NCI-H2227 treated with DMSO at 0.1 percent for 48 hours (cell line): ENCODE results near the gene TACR2.
"Not testable (repeated sequence)": the region's sequence is repeated elsewhere in the genome, so short reads cannot be mapped to it uniquely, and the experiment has no call there.

Experiments used
- DNase-seq: peaks from one replicate; lab custom pipeline; 2025; lab: John Stamatoyannopoulos, UW

Gene TACR2

DNA sequence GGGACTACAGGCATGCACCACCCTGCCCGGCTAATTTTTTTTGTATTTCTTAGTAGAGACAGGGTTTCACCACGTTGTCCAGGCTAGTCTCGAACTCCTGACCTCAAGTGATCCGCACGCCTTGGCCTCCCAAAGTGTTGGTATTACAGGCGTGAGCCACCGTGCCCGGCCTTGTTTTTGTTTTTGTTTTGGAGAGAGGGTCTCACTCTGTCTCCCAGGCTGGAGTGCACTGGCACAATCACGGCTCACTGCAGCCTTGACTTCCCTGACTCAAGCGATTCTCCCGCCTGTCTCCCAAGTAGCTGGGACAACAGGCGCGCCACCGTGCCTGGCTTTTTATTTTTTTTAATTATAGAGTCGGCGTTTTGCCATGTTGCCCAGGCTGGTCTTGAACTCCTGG lies 33.7 kb upstream of the TACR2 start:
- DNase-seq: not testable (repeated sequence)

DNA sequence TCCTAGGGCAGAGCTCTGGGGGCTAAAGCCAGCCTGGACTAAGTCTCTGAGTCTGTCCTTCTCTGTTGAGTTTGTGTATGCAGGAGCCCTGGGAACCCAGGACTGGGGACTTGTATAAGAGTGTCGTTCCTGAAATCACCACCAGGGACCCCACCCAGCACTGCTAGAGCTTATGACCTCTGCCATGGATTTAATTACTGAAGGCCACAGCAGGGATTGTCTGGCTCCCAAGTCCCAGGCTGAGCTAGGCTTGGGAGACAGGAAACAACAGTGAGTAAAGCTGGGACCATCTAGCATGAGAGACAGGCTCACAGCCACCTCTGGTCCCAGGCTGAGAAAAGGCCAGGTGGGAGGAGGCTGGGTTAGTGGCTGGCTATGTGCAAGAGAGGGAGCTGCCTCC lies 33.1 kb upstream of the TACR2 start:
- no peak for DNase-seq

DNA sequence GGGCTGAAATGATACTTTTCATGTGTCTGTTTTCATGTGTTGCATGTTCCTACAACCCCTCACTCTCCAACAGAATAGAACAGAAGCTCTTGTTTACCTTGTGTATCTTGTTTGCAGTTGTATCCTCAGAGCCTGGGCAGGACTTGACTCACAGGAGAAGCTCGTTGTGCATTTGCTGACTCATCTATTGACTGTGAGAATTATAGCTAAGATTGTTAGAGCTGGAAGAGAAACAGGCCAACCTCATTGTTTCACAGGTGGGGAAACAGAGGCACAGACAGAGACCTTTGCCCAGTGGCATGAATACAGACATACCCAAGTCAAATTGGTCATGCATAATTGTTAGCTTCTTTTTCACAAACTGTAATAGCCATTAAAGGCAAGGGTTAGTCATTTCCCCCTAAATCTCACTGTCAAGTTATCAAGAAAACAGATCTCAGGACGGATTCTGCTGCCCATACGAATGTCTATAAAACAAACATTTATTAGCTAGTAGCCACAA lies 30.0 kb upstream of the TACR2 start:
- DNase-seq: no peak

DNA sequence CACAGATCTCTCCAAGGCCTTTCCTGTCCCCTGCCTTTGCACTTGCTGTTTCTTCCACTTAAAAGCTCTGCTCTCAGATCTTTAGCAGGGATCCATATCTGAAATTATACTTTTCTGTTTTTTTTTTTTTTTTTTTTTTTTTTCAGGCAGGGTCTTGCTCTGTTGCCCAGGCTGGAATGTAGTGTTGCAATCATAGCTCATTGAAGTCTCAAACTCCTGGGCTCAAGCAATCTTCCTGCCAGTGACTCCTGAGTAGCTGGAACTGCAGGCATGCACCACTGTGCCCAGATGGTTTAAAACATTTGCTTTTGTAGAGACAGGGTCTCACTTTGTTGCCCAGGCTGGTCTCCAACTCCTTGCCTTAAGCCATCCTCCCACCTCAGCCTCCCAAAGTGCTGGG lies 29.5 kb upstream of the TACR2 start:
- DNase-seq: no peak

DNA sequence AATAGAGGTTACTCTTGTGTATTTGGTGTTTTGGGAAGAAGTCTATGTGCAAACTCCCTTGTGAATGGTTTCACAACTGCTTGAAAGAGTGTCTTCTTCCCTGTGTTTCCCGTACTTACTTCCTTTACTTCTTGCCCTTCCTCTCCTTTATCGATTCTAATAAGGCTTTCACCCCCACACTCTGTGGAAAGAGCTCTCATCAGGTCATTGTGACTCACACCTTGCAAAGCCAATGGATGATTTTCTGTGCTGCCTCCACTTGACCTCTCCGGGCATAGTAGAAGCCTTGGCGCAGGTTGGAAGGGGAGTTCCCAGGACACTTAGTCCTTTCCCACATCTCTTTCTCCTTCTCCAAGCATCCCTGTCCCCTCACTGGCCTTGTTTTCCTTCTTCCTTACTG lies 28.3 kb upstream of the TACR2 start:
- DNase-seq: no peak

DNA sequence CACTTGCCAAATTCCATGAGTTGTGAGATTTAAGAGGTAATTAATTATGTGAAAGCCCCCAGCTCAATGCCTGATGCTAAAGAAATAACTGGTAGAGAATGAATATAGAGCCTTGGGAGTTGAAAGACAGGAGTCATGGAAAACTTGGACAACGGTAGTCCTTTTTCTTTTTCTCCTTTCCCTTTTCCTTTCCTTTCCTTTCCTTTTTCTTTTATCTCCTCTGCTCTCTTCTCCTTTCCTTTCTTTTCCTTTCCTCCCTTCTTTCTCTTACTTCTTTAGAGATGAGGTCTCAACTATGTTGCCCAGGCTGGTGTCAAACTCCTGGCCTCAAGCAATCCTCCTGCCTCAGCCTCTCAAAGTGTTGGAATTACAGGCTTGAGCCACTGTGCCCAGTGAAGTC lies 26.6 kb upstream of the TACR2 start:
- no peak for DNase-seq

DNA sequence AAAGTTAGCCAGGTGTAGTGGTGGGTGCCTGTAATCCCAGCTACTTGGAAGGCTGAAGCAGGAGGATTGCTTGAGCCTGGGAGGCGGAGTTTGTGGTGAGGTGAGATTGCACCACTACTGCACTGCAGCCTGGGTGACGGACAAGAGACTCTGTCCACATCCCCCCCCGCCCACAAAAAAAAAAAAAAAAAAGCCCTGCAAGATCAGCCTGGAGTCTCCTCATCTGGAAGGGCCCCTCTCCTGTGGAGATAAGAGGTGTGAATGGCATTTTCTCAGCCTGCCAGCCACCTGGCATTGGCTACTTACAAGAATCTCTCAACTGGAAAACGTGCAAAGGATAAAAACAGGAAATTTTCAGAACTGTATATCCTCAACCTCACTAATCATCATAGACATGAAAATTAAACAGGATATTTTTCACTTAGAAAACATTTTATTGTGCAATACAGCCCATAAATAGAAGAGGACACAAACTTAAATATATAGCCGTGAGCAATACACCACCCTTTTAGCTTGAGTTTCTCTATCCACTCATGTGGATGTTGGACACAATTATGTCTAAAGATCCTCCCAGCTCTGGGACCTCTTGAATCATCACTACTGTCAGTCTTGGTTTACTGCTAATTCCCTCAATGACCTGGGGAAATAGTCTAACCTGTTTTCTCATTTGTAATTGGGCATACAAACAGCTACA lies 23.2 kb upstream of the TACR2 start:
- no peak for DNase-seq

DNA sequence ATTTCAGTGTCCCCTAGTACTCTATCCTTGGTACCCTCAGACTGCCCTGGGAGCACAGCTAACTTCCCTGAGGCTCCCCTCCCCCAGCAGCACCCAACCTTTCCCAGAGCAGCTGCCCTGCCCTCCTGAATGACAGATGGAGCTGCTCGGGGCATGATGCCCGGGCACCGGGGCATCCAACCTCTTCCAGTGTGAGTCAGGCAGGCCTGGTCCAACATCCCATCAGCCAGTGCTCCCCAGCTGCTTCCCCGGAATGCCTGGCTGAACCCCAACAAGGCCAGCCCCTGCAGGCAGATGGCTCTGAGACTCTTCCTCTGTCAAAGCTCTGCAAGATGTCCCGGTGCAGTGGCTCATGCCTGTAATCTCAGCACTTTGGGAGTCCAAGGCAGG lies 22.6 kb upstream of the TACR2 start:
- DNase-seq: no peak

DNA sequence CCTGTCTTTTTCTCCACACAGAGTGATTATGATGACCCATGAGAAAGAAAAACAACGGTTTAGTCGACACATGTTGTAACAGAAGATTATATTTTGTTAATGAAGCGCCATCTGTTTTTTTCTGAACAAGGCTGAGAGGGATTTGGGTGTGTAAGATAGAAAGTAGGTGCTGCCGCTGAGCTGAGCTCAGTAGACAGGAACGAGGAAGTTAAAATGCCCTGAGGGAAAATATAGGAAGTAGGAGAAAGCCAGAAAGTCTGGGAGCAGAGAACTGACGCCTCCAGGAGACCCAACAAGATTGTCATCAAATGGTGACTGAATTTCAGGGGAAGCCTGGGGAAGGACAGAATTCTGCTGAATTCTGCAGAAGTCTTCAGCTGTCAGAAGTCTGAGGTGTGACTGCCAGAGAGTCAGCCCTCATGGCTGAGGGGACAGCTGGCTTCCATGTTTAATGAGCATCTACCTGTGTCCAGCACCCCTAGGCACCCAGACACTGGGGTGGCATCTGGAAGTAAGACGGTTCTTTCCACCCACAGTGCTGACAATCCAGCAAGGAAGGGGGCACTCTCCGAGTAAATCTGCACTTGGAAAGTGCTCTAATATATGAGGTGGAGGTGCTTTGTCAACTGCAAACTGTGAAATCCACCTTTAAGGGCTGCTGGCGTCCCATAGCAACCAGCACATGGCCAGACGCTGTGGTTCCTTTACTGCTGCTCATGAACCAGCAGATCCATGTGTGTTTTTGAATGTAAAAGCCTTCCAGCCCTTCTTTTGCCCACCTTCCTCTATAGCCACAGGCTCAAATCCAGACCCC lies 22.0 kb upstream of the TACR2 start:
- no peak for DNase-seq

DNA sequence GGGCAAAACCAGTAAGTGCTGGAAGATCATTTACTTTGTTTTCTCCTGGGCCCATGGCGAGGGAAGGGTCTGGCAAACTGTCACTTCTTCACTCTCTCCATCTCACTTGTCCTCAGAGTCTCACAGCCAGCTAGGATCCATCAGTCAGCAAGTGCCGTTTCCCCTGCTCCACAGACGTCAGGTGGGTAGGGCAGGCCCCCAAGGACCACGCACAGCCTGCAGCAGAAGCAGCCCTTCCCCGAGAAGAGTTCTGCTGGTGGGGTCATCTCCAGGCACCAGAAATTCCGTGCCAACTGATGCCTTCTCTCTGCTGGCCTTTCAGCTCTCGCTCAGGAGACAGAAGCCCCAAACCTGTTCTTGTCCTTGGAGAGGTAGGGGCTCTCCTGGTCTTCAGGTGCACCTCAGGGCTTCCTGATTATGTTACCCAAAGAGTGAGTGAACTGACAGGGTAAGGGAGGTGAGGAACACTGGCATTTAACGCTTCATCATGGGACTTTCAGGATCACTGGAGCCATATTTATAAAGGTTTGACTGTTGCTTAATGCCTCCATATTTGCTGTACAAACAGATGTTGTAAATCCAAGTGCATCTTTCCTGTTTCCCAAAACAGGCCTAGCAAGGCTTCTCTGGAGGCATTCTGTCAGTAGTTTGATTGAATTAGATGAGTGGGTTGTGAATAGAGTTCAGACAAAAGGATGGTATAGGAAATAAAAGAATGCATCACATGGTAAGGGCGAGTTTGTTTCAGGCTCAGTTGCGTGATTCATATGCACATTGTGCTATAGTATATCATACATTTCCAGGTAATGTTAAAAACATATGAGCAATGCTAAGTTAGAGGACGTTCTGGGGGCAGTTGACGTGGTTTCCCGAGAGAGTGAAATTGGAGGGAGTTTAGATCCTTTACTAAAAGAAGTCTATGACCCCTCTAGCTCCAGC lies 20.9 kb upstream of the TACR2 start:
- no peak for DNase-seq

DNA sequence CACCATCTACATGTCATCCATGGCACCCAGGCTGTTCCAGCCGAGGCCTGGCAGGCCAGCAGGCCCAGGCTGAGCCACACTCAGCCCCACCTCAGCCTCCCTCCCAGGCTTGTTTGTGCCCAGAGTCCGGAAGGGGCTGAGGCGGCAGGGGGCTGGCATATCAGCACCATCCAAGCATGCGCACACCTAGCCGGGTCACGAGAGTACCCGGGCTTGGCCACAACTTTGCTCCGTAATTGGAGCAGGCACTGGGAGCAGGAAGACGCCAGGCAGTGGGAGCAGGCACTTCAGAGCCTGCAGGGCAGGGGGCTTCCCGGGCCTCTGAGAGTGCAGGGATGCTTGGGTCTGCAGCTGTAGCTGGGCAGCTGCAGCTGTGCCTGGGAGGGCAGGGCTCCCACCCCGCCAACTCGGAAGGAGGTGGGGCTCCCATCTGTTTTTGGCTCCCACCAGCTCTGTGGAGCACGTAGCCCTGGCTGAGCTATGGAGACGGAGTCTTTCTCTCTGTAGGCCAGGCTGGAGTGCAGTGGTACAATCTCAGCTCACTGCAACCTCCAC lies 19.3 kb upstream of the TACR2 start:
- no peak for DNase-seq

DNA sequence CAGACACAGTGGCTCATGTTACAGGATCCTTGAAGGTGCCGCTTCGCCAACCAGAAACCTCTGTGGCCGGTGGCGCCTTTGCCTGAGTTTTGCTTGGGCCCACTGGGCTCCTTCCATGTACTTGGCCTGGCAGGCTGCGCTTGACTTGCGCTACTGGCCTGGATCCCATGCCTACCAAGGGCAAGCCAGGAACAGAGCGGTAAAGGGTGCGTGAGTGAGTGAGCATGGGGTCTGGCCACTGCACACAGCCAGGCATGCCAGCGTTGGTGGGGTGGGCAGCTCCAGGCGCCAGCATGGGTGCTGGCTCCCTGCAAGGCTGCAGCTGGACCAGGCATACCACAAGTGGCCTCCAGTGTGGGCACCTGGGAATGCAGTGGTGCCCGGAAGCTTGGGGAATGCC lies 18.2 kb upstream of the TACR2 start:
- DNase-seq: no peak

DNA sequence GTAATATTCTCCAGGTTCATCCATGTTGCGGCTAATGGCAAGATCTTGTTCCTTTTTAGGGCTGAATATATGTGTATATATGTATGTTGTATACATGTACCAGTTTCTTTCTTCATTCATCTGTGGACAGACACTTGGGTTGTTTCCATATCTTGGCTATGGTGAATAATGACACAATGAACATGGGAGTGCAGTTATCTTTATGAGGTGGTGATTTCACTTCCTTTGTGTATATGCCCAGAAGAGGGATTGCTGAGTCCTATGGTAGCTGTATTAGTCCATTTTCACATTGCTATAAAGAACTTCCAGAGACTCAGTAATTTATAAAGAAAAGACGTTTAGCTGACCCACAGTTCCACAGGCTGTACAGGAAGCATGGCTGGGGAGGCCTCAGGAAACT lies 17.5 kb upstream of the TACR2 start:
- DNase-seq: no peak

DNA sequence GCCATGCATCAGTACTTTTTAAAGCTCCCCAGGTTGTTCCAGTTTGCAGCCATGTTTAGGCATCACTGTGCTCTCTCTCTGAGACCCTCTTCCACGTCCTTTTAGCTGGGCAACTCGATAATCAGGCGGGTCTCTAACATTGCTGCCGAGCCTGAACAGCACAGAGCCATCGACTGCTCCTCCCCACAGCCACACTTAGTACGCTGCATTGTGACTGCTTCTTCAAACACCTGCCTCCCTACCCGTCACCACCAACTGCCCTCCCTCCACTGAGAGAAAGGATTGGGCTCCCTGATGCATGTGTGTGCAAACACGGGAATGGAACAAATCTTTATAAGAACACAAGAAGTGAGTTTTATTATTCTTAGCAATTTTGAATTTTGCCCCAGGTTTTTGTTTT lies 11.4 kb upstream of the TACR2 start:
- no peak for DNase-seq

DNA sequence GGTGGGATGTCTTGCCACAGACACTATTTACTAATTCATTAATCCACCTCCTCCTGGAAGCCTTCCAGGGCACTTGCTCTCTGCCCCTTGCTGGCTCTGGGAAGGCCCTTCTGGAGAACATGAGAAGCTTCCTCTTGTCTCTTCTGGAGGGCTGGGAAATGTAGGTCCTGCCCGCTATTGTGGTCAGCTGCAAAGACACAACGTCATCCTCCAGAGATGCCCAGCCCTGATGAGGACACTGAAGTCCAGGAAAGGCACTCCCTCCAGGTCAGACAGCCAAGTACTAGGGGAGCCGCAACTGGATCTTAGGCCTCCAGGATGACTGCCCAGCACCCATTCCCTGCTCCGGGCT lies 9.6 kb upstream of the TACR2 start:
- DNase-seq: no peak

DNA sequence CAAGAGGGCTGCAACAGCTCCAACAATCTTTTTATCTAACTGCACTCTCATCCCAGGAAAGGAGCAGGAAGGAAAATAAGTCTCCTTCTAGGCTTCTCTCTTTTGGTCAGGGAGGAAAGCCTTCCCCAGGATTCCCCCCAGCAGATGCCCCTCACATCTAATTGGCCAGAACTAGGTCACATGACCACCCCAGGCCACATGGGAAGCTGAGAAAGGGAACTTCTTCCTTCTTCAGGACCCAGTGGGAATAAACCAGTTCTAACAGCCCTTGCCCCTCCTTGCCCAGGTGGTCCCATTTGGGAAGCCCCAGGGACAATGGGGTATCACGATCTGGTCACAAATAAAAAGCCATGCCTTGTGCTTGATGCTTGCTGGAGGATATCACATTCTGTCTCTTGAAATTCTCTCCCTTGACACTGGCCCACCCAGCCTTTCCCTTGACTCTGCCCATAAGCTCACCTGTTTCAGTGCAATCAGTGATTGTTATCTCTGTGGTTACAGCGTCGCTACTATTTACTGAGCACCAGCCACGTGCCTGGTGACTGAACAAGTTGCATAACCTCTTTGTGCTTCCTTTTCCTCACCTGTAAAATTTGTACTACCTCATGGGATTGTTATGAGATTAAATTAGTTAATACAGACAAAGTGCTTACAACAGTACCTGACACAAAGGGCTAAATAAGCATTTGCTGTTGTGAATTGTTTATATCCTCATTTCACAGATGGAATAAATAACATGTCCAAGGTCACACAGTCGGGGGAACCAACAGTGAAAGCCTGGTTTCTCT lies 9.0 kb upstream of the TACR2 start:
- DNase-seq: no peak

DNA sequence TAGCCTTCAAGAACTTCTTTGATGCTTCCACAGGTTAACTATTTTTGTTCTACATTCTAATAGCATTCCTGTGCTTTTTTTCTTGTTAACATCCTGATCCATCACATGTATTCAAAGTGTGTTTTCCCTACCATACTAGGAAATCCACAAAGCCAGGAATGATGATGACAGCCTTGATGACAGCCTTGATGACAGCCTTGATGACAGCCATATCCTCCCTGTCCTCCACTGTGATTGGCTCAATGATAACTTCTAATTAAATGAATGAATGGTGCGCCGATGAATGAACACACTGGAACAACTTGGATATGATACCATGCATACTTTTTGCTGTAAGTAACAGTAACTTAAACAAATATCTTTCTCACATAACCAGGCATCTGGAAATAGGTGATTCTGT lies 8.3 kb upstream of the TACR2 start:
- no peak for DNase-seq

DNA sequence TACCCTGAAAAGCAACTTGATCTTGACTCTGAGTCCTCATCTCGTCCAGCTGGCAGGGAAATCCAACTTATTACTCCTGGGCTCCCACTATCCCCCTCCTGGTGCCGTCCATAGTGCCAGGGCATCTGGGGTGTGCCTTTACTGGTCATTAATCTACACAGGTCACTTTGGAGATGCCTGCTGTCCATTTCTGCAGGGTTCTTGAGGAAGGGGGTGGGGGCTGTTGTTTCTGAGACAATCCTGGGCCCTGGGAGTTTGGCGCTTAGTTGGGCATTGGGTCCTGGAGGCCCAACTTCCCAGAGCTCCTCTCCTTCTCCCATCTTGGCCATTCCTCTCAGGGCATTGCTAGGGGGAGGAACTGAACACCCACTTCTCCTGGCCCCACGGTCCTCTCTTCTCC lies 6.0 kb upstream of the TACR2 start:
- DNase-seq: no peak

DNA sequence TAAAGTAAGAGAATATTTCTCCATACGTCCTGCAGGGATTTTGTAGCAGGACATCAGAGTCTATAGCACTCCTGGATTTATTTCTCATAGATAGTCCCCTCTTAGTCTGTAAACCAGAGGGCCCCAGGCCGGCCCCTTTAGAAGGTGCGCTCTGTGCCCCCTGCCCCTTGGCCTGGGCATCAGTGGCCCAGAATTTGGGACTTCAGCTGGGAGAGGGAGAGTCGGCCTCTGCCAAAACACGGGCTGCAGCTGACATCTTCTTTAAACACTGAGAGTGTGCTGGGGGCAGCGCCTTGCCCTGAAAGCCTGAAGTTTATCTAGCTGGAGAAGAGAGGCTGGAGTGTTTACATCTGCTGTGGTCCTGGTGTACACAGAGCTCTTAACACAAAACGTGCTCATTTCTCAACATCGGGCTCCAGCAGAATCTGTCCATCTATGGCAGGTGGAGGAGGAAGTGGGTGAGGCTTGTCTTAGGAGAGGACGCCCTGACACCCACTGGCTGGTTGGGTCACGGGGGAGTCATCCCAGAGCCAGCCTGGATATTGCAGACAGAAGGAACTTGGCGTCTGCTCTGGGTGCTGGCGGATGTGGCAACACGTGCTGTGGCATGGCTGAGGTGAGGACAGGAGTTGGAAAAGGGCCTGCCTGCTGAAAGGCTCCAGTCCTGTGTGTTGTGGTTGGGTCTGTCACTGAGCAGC lies 5.0 kb upstream of the TACR2 start:
- DNase-seq: no peak

DNA sequence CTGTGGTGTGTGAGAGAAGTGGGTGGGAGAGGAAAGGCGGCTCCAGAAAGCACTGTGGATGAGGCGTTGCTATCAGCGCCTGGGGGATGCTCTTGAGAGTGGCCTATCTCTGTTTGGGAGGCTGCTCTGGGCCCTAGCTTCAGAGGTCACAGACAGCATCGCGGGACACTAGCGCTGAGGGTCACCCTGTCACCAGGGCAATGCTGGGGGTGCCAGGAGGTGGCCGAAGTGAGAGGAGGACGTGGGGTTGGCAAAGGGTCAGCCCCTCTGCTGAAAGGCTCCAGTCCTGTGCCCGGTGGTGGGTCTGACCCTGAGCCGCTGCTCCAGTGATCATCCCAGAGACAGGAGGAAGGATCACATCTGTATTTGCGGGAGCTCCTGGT lies 3.0 kb upstream of the TACR2 start:
- DNase-seq: no peak
